ENCODE data around the gene PRKG2. TPM values are rescaled to one million over a fixed set of nuclear protein-coding genes. Genes with fewer than 3 reads are reported as not detected.

PRKG2 gene
- total RNA-seq, 1 experiment from 2014 or later, result 1.9 TPM

- no peak overlapping the region for H3K27ac ChIP-seq (ENCODE audit: insufficient read length, low read depth, low read length)
- no peaks in the 10 kb centered on the region for H3K23me2 ChIP-seq (ENCODE audit: insufficient read length, low read depth, low read length, poor library complexity, severe bottlenecking)
- DNase-seq, result peak; percentile 48
- no peaks in the 10 kb centered on the region for H4K20me1 ChIP-seq (ENCODE audit: control insufficient read depth, insufficient read depth, insufficient read length)
- H4K91ac ChIP-seq (ENCODE audit: insufficient read length, low read depth, low read length), result no peak overlapping the region
- peak overlapping the region; percentile 32 for H2AFZ ChIP-seq (ENCODE audit: low read length)
- H2BK12ac ChIP-seq (ENCODE audit: insufficient read length, low read depth, low read length), result no peak overlapping the region
- TF ChIP-seq CTCF (conservative IDR thresholded peaks at IDR 0.05), result no peak
- no peaks in the 10 kb centered on the region for H3K79me1 ChIP-seq (ENCODE audit: insufficient read depth, low read depth, low read length, poor library complexity, severe bottlenecking)
- peak overlapping the region; percentile 64 for H3K18ac ChIP-seq (ENCODE audit: insufficient read length, low read depth, low read length)
- Mint-ChIP-seq H3K4me3 (peak overlapping the region in 1 of 2 experiments; percentile 17; a peak in 1 of 5 replicates), H3K36me3 (ENCODE audit: insufficient read depth in 1 of 3, low read depth in 3 of 3) (peaks cover 0 to 2% (median 0%) of the 10 kb centered on the region in 3 experiments; a peak in 2 of 7 replicates), H3K9me3 (peaks cover 0 to 4% of the 10 kb centered on the region in 2 experiments; a peak in 3 of 5 replicates), H3K4me1 (peaks cover 11% of the 10 kb centered on the region in 2 experiments), H3K27ac (peak overlapping the region in 1 of 3 experiments; percentile 14; a peak in 1 of 7 replicates), H3K27me3 (ENCODE audit: low read depth) (no peaks in the 10 kb centered on the region; the same call in 1 of the 2 replicates)
- no CpG with 5 or more reads among the region's 7 CpGs for whole genome bisulfite sequencing (ENCODE audit: extremely low coverage, insufficient read length, low lambda C conversion rate)
- no peak overlapping the region for H2BK120ac ChIP-seq (ENCODE audit: low read depth, low read length, poor library complexity, severe bottlenecking)
- no peak overlapping the region for H3K56ac ChIP-seq (ENCODE audit: insufficient read length, low read depth, low read length)
- H2AK5ac ChIP-seq (ENCODE audit: insufficient read length, low read length), result no peak overlapping the region
- H2BK5ac ChIP-seq (ENCODE audit: insufficient read length, low read length), result no peak overlapping the region
- H3K4ac ChIP-seq (ENCODE audit: low read depth, low read length), result no peak overlapping the region
- H3K4me2 ChIP-seq (ENCODE audit: insufficient read depth, insufficient read length, low read length), result no peak overlapping the region
- H4K5ac ChIP-seq (ENCODE audit: insufficient read length, low read depth, low read length), result no peak overlapping the region
- no peaks in the 10 kb centered on the region for H3K9me3 ChIP-seq (ENCODE audit: control insufficient read depth, low read depth, low read length)
- no peak overlapping the region for H4K8ac ChIP-seq (replicated peaks; ENCODE audit: insufficient read length, low read depth, low read length)
- no peak overlapping the region for H3K9ac ChIP-seq (ENCODE audit: extremely low read depth, insufficient read length, low read length)
- H3K4me1 ChIP-seq (ENCODE audit: insufficient read depth, low read length), result no peaks in the 10 kb centered on the region; the same call in 1 of the 2 replicates
- H3K79me2 ChIP-seq (ENCODE audit: insufficient read depth, low read length), result no peaks in the 10 kb centered on the region
- no peak overlapping the region for H3K23ac ChIP-seq (ENCODE audit: insufficient read length, low read depth, low read length)
- no peak overlapping the region for H3K14ac ChIP-seq (ENCODE audit: insufficient read depth, low read length)
- H2BK15ac ChIP-seq (ENCODE audit: low read depth, low read length), result no peak overlapping the region
- no peak overlapping the region for H3T11ph ChIP-seq (ENCODE audit: low read length)
- H2BK20ac ChIP-seq (ENCODE audit: low read depth, low read length, poor library complexity, severe bottlenecking), result no peak overlapping the region
- no peaks in the 10 kb centered on the region for H3K27me3 ChIP-seq (ENCODE audit: insufficient read depth, low read length)
Measured at GRCh38 chr4:81130569-81130968, 84.5 kb downstream of the PRKG2 start.

All from H9 (cell line).